ENCODE data around the gene CYFIP2.

DNA sequence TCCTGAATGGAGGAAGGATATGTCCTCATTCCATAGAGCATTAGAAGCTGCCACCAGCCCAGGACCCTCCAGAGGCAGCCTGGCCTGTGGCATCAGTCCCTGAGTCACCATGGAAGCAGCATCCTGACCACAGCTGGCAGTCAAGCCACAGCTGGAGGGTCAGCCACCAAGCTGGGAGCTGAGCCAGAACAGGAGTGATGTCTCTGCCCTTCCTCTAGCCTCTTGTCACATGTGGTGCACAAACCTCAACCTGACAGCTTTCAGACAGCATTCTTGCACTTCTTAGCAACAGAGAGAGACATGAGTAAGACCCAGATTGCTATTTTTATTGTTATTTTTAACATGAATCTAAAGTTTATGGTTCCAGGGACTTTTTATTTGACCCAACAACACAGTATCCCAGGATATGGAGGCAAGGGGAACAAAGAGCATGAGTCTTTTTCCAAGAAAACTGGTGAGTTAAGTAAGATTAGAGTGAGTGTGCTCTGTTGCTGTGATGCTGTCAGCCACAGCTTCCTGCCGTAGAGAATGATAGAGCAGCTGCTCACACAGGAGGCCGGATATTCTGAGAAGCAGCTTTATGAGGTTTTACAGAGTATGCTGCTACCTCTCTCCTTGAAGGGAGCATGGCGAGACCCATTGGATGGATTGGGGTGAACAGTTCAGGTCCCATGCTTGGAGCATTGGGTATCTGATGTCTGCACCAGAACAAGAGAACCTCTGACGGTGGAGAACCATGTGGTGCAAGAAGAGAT is 13.0 kb upstream of the CYFIP2 start:
- no peak for TF ChIP-seq FOXM1 (IDR thresholded peaks at IDR 0.05; ENCODE audit: borderline replicate concordance)
- no peak for TF ChIP-seq SUZ12 (IDR thresholded peaks at IDR 0.05)
- TF ChIP-seq TARDBP (IDR thresholded peaks at IDR 0.05), result no peak

All from HEK293T (cell line).